IPS-NIHi7 (cell line): ENCODE data around the gene AKT3.

Experiments used
- DNase-seq: peaks from one replicate; pipeline ENCODE4 v3.0.0; 2012; ENCODE audit warnings: mixed read lengths; ENCODE audit errors: extremely low spot score

AKT3 gene

DNA sequence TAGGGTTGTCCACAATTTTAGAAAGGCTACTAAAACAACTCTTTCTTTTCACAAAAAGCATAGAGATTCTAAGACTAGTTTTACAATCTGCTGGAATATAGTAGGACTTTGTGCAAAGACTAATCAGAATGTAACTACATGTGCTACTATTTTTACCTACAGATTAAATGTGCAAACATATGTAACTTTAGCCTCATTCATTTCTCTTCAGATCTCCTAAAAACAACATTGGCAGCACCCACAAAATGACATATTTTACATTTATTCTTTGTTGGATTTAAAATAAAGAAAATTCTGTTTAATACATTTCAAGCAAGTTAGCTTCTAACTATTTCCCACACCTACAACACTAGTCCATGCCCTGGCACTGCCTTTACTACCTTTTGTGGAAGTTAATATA is 292.2 kb downstream of the AKT3 start:
- no peak for DNase-seq

DNA sequence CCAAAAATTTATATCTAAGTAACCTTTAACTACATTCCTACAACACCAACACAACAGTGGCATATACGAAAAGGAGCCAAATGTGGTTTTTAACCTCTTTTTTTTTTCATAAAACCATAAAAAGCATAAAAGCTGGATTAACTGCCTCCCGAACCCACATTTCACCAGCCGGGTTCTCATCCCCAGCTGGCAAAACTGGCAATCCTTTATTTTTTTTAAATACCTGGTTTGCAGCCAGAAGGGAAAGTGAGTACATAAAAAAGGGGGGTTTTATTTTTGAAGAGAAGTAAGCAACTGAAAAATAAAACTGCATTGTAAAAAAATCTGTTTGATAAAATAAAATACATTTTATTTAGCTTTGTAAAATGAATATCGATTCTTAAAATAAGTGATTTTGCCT is 295.4 kb downstream of the AKT3 start:
- no peak for DNase-seq

DNA sequence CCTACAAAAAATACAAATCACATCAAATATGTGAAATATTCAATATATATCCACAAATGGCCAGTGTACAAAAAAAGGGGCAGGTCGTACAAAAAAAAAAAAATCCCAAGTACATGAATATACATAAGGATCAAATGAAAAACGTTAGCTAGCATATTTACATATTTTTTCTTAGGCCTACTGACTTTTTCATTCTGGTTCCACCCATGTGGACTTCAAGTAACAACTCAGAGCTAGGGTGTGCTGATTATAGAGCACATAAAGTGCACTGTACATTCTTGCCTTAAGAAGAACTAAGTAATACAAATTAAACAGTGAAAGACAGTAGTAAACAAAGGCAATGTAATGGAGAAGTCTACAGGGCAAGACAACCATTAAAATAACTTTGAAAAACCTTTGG is 297.0 kb downstream of the AKT3 start:
- DNase-seq, result no peak

- DNase-seq, result no peak
Measured at GRCh38 chr1:243550276-243550675, 299.8 kb downstream of the AKT3 start.

DNA sequence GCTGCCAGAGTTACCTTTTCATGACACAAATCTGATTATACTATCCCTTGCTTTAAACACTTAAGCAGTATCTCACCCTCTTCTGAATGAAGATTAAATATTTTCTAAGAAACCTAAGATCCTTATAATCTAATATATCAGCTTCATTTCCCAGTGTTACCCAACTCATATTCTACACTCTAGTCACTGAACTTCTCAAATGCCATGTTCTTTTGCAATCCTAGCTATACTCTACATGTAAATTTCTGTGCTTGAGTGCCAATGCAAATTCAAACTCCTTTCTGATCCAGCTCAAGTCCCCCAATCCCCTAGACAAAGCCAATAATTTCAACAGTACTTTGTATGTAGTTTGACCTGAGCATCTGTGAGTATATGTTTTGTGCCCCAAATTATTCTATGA is 300.3 kb downstream of the AKT3 start:
- DNase-seq, result no peak

DNA sequence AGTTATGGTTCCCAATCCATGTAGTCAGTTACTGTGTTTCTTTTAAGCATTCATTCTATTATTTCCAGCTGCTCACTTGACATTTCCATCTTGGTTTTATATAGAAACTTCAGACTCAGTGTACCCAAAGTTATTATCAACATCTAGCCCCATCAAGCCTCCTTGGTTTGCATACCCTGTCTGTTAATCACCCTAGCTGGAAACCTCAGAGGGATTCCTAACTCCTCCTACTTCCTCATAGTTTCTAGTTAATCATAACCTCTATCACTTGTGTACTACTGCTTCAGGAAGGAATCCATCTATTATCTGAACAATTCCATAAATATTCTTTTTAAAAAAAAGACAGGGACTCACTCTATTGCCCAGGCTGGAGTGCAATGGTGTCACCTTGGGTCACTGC is 300.9 kb downstream of the AKT3 start:
- DNase-seq, result no peak

DNA sequence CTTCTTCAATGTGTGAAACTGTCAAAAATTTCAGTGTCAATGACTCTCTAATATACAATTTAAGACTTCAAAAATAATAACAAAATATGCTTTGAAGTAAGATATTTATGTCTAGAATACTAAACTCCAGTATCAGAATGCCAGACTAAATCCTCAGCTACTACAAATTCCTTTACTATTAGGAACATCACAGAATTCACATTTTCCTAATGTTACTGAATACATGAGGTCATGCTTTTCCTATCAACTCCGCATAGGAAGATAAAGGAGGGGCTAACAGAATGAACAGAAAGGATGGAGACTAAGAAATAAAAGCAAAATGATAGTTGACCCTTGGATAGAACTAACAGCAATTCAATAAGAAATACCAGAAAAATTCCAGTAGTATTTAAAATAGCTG is 301.5 kb downstream of the AKT3 start:
- DNase-seq, result no peak

- no peak for DNase-seq
Measured at GRCh38 chr1:243547891-243548290, 302.2 kb downstream of the AKT3 start.

GRCh38 chr1:243546457-243546856 is 303.6 kb downstream of the AKT3 start:
- no peak for DNase-seq

DNA sequence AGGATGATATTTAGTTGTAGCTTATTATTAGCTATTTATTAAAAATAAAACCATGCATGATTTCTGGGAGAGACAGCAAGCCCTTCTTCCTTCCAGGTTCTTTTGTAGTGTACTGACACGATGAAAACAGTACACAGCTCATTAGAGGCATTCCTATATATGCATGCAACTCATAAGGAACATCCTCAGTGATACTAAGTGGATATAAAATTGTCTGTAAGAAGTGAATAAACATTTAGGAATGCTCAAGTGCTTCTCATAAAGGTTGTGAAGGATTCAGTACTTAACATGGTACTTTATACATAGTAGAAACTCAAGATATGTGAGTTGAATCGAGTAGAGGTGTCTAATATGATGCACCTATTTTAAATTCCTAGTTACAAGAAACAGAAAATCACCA is 306.5 kb downstream of the AKT3 start:
- DNase-seq, result no peak

DNA sequence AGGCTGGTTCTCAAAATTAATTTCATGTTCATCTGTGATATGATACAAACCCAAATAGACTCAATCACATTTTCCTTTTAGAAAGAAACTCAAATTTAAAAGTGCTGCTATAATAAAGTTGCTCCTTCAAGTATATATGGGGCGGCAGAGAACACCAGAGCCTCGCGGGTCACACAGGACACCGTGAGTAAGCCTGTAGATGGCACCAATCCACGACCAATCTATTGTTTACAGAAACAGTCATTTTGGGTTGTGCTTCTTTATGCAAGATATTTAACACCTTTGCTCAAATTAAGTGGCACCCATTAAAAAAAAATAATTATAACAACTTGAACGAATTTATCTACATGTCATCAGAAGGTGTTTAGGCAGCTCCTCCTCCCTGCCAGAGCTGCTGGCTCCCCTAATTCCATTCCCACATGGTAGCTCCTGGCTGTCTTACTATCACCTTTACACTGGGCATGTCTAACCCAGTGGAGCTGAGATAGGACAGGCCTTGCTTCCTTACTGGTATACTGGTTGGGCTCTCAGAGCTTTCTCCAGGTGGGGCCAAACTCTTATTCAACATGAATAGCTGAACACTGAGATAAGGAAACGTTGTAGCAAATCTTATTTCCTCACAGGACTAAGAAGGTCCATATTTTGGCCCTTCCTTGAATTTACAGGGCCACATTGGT is 307.2 kb downstream of the AKT3 start:
- no peak for DNase-seq

DNA sequence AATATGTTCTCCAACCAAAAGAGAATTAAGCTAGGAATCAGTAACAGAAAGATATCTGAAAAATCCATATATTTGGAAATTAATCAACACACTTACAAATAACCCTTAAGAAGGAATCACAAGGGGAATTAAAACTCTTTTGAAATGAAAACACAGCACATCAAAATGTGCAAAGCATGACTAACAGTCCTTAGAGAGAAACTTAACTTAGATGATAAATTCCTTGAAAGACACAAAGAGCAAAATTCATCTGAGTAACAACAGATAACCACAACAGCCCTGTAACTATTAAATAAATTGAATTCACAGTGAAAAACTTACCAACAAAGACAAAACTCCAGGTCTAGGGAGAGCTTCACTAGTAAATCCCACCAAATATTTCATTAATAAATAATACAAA is 310.4 kb downstream of the AKT3 start:
- DNase-seq, result no peak

DNA sequence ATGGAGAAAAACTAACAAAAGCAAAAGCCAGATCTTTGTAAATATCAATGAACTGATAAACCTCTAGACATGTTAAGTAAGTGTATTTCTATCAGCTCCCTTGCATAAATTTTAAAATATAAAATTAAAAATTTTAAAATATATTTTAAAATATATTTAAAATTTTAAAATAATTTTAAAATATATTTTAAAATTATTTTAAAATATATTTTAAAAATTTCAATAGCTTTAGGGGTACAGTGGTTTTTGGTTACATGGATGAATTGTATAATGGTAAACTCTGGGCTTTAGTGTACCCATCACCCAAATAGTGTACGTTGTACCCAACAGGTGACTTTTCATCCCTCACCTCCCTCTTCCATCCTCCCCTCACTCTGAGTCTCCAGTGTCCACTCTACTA is 315.0 kb downstream of the AKT3 start:
- no peak for DNase-seq

- DNase-seq, result no peak
Measured at GRCh38 chr1:243529512-243529911, 320.5 kb downstream of the AKT3 start.

DNA sequence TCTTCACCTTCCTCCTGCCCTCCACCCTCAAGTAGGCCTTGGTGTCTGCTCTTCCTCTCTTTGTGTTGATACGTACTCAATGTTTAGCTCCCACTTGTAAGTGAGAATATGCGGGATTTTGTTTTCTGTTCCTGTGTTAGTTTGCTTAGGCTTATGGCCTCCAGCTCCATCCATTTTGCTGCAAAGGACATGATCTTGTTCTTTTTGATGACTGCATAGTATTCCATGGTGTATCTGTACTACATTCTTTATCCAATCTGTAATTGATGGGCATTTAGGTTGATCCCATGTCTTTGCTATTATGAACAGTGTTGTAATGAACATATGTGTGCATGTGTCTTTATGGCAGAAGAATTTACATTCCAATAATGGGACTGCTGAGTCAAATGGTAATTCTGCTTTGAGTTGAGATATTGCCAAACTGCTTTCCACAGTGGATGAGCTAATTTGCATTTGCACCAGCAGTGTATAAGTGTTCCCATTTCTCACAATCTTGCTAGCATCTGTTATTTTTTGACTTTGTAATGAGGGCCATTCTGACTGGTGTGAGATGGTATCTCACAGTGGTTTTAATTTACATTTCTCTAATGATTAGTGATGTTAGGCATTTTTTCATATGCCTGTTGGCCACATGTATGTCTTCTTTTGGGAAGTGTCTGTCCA is 321.5 kb downstream of the AKT3 start:
- DNase-seq, result no peak

DNA sequence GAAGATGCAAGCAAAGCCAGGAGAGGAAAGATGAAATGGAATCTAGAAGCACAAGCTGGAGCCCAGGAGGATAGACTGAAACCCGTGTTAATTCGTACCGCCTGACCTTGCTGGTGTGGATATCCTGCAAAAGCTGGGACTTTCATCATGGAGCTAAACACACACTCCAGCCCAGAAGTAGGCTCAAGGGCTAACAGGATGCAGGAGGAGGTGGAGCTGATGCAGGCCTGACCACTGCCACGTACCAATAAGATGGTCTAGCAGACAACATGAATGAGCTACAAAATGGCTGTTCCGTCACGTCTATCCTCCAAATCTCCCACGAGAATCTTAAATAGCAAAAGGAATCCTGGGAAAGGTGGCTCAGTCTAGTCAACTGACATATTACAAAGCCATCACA is 323.9 kb downstream of the AKT3 start:
- no peak for DNase-seq

DNA sequence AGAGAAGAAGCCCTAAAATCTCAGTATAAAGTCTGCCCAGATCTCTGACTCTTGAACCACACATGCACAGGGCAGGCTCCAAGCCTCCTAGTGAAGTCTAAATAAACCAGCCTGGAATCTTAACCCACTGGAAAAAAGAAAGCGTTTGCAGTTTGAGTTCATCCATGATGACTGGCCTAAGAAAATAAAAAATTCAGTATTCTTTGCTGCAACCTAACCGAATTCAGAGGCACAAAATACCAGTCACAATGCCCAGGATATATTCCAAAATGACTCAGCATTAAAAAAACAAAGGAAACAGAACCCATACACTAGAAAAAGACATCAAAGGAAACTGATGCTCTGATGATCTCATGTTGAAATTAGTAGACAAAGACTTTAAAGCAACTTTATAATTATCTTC is 325.0 kb downstream of the AKT3 start:
- no peak for DNase-seq

- DNase-seq, result no peak
Measured at GRCh38 chr1:243523766-243524165, 326.3 kb downstream of the AKT3 start.

DNA sequence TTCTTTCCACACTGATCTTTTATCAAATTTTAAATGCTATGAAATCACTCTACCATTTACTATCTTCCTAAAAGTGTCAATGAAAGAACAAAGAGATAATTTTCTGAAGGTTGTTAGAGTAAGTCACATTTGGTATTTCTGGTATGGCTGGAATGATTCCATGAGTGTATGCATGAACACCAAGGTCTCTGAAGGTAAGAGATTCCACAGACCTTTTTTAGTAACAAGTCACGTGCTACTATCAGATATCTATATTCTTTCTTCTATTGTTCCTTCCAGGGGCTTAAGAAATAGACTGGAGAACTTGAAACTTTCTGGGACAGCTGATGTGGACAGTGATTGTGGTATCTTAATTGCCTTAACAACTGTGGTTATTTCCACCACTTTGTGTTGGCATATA is 329.2 kb downstream of the AKT3 start:
- no peak for DNase-seq

GRCh38 chr1:243514927-243515326 is 335.1 kb downstream of the AKT3 start:
- no peak for DNase-seq

DNA sequence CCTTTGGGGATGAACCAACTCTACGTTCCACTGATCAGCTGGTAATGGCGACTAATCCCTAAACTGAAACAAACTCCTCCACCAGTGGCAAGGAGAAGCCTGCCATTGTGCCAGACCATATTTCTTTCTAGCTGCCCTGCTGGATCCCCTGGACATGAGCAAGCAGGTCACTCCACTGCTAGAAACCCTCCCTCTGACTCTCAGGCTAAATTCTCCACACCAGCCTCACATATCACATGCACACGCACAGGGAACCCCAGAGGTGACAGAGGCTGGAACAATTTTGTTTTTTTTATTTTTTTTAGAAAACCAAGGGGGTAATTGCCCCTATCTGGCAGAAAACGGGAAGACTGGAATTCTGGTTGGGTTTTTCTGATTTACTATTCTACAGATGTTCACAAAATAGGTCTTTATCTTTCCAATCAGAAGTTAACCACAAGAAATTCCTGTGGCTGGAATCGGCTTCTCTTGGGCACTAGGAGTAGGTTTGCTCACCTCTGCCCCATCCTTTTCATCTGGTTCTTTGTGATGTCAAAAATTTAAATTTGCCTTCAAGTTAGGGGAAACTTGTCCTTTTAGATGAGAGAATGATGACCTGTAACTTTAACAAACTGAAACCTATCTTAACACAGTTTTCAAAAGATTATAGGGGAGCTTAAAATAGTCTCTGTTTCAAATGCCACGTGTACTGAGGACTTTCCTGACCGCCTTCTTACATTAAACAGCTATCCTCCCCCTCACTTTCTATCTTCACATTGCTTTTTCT is 336.1 kb downstream of the AKT3 start:
- no peak for DNase-seq

DNA sequence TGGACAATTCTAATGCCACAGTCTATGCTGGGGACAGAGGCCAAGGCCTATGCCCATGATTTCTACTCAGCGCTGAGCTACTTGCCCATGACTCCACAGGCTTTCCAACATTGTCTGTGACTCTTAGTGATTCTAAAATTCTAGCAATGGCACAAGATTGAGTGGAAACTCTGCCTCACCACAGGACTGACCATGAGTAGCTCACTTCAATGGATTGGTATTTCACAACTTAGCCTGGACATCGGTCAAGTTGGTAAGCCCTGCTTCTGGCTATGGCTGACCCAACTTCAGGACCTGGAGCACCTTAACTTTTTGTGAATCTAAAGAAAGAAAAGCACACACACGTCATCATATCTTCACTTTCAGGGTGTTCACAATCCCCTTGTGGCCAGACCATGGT is 339.1 kb downstream of the AKT3 start:
- no peak for DNase-seq

DNA sequence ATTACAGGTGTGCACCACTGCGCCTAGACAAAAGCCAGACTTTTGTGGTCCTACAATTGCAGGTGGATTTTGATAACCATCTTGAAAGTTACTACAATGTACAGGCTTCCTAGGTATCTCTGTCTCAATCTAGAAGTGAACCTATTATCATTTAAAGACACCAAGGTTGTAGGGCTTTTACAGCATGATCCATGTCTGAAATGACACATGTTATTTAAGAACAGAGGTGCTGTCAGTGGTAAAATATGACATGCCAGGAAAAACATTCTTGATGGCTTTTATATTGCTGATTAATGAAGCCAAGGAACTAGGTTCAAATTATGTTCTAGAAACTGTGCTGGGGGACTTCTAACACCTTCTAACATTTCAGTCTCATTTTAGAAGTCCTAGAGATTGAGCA is 341.1 kb downstream of the AKT3 start:
- no peak for DNase-seq
